Neural progenitor cell (in vitro differentiated cells): ENCODE data around the gene GORAB.

ENCODE experiments used
- CTCF ChIP-seq: fragments of 200-600 bp; sonication (generic); IDR thresholded peaks from 2 replicates; pipeline ENCODE4 v1.5.1; 2017; ENCODE audit warnings: antibody characterized with exemption, mild to moderate bottlenecking
- EZH2 ChIP-seq: fragments of 200-600 bp; sonication (generic); IDR thresholded peaks from 2 replicates; pipeline ENCODE4 v1.6.1; 2017; ENCODE audit warnings: antibody characterized with exemption, mild to moderate bottlenecking, moderate library complexity

DNA sequence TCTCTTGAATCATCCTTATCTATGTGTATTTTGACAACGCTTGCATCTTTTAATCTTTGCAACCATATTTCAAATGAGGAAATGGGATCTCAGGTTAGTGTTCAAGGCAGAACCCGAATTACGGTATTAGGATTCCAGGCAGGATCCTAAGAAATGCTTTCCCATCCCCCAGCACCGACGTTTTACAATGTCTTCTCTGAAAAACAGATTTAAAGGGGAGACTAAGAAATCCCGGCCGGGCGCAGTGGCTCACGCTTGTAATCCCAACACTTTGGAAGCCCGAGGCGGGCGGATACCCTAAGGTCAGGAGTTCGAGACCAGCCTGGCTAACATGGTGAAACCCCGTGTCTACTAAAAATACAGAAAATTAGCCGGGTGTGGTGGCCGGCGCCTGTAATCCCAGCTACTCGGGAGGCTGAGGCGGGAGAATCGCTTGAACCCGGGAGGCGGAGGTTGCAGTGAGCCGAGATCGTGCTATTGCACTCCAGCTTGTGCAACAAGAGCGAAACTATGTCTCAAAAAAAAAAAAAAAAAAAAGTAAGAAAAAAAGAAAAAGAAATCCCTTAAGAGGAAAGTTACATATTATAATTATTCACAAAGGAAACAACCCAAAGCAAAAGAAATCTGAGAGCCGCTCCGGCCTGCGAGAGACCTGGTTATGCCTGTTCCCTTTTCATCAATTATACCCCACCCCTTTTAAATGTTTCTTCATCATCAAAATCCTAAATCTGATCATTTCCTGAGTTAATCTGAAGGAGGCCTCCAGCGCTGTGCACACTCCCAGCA lies 801 bp upstream of the GORAB start:
- TF ChIP-seq CTCF (no peak), EZH2 (no peak)
